ENCODE measurements around the gene TMEM181. TPM values are rescaled to one million over a fixed set of nuclear protein-coding genes. Genes with fewer than 3 reads are reported as not detected.

The TMEM181 gene
- total and polyA plus RNA-seq, 2 of the 13 experiments (the other 11 are each of a cell fraction or from before 2014, with no cell fraction given), result 59.1 to 108 TPM

GRCh38 chr6:158554611-158555361 is 5.1 kb upstream of the TMEM181 start (continued):
- TF ChIP-seq NFAT5 (CRISPR knock-in tag; IDR thresholded peaks at IDR 0.05), result no peak
- peak; percentile 97 for TF ChIP-seq FOXP4 (CRISPR knock-in tag; IDR thresholded peaks at IDR 0.05)
- TF ChIP-seq ARID5B (CRISPR knock-in tag; IDR thresholded peaks at IDR 0.05), result peak; percentile 94
- peak; percentile 68 for TF ChIP-seq ZEB1 (IDR thresholded peaks at IDR 0.05; ENCODE audit: insufficient replicate concordance, low read depth)
- peak; percentile 64; the same call in 1 of the 2 replicates for TF ChIP-seq POGZ (CRISPR knock-in tag; IDR thresholded peaks at IDR 0.05)
- TF ChIP-seq SOX13 (IDR thresholded peaks at IDR 0.05), result peak; percentile 79
- TF ChIP-seq SOX13 (CRISPR knock-in tag; conservative IDR thresholded peaks at IDR 0.05 in 1 of 2, IDR thresholded peaks at IDR 0.05 in 1 of 2), result peak in 1 of 2 experiments; percentile 97; a peak in 2 of 4 replicates
- no peak for TF ChIP-seq ZSCAN20 (CRISPR knock-in tag; IDR thresholded peaks at IDR 0.05; ENCODE audit: borderline replicate concordance)
- TF ChIP-seq U2AF2 (IDR thresholded peaks at IDR 0.05; ENCODE audit: low read depth, low read length), result no peak
- peak; percentile 76 for TF ChIP-seq DRAP1 (CRISPR knock-in tag; IDR thresholded peaks at IDR 0.05)
- TF ChIP-seq ZNF276 (CRISPR knock-in tag; IDR thresholded peaks at IDR 0.05; ENCODE audit: low read depth), result no peak
- peak; percentile 80 for TF ChIP-seq MLX (CRISPR knock-in tag; IDR thresholded peaks at IDR 0.05)
- TF ChIP-seq HNRNPUL1 (IDR thresholded peaks at IDR 0.05; ENCODE audit: low read depth, low read length), result peak; percentile 49; the same call in 1 of the 2 replicates

Data from HepG2 (cell line).